OCI-LY7 (cell line): ENCODE measurements around the gene MEF2A.

ENCODE experiments used
- EZH2phosphoT487 ChIP-seq: fragments of 200-600 bp; sonication (generic); IDR thresholded peaks from 2 replicates; pipeline ENCODE4 v1.6.1; 2018; ENCODE audit warnings: low read depth, borderline replicate concordance, mild to moderate bottlenecking, mixed run types, antibody characterized with exemption, low read length, moderate library complexity, mixed read lengths
- TF ChIP-seq, protein P1 (sequence below): fragments of 200-600 bp; sonication (generic); conservative IDR thresholded peaks from 2 replicates; pipeline ENCODE4 v1.5.1; 2014; ENCODE audit warnings: mild to moderate bottlenecking, antibody characterized with exemption, low read length, moderate library complexity, mixed read lengths

GRCh38 chr15:99634576-99634975 lies 68.8 kb downstream of the MEF2A start:
- TF ChIP-seq, protein P1, sequence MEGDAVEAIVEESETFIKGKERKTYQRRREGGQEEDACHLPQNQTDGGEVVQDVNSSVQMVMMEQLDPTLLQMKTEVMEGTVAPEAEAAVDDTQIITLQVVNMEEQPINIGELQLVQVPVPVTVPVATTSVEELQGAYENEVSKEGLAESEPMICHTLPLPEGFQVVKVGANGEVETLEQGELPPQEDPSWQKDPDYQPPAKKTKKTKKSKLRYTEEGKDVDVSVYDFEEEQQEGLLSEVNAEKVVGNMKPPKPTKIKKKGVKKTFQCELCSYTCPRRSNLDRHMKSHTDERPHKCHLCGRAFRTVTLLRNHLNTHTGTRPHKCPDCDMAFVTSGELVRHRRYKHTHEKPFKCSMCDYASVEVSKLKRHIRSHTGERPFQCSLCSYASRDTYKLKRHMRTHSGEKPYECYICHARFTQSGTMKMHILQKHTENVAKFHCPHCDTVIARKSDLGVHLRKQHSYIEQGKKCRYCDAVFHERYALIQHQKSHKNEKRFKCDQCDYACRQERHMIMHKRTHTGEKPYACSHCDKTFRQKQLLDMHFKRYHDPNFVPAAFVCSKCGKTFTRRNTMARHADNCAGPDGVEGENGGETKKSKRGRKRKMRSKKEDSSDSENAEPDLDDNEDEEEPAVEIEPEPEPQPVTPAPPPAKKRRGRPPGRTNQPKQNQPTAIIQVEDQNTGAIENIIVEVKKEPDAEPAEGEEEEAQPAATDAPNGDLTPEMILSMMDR: no peak
- no peak for TF ChIP-seq EZH2phosphoT487
